Islet precursor cell (in vitro differentiated cells): Measurements from ENCODE around the gene EXOC3L4.
"Not testable (repeated sequence)": the region's sequence is repeated elsewhere in the genome, so short reads cannot be mapped to it uniquely, and the experiment has no call there.

Experiments used
- DNase-seq: peaks from one replicate; pipeline ENCODE4 v3.0.0-alpha.2; 2018

EXOC3L4 gene

GRCh38 chr14:103094406-103095209 is at the start of gene EXOC3L4:
TSS of gene EXOC3L4 (plus strand) at chr14:103094725. CDS start at chr14:103100220, 5,495 bp downstream.
- no peak for DNase-seq

- no peak for DNase-seq
Observed at GRCh38 chr14:103045371-103045869, 49.1 kb upstream of the EXOC3L4 start.

- DNase-seq = not testable (repeated sequence)
Observed at GRCh38 chr14:103047453-103047852, 47.1 kb upstream of the EXOC3L4 start.

GRCh38 chr14:103050935-103051334 is 43.6 kb upstream of the EXOC3L4 start:
- no peak for DNase-seq

GRCh38 chr14:103052407-103052806 is 42.1 kb upstream of the EXOC3L4 start:
- no peak for DNase-seq

GRCh38 chr14:103055695-103056094 is 38.8 kb upstream of the EXOC3L4 start:
- no peak for DNase-seq

- peak; percentile 91 for DNase-seq
Observed at GRCh38 chr14:103056322-103057027, 38.0 kb upstream of the EXOC3L4 start.

GRCh38 chr14:103057028-103057371 is 37.5 kb upstream of the EXOC3L4 start:
- DNase-seq = no peak

GRCh38 chr14:103057372-103058163 is 37.0 kb upstream of the EXOC3L4 start, which contains the start of gene CDC42BPB:
TSS of gene CDC42BPB (minus strand) at chr14:103057549. CDS start at chr14:103057173, 376 bp downstream.
- peak; percentile 95 for DNase-seq

- peak; percentile 75 for DNase-seq
Observed at GRCh38 chr14:103058164-103059055, 36.1 kb upstream of the EXOC3L4 start.

GRCh38 chr14:103059556-103059955 is 35.0 kb upstream of the EXOC3L4 start:
- no peak for DNase-seq

GRCh38 chr14:103061482-103061976 is 33.0 kb upstream of the EXOC3L4 start:
- no peak for DNase-seq

- no peak for DNase-seq
Observed at GRCh38 chr14:103064436-103064835, 30.1 kb upstream of the EXOC3L4 start.

- DNase-seq = no peak
Observed at GRCh38 chr14:103064978-103065377, 29.5 kb upstream of the EXOC3L4 start.

- no peak for DNase-seq
Observed at GRCh38 chr14:103065861-103066260, 28.7 kb upstream of the EXOC3L4 start.

GRCh38 chr14:103066399-103066798 is 28.1 kb upstream of the EXOC3L4 start:
- DNase-seq = no peak

- no peak for DNase-seq
Observed at GRCh38 chr14:103067231-103067954, 27.1 kb upstream of the EXOC3L4 start.

GRCh38 chr14:103068351-103069073 is 26.0 kb upstream of the EXOC3L4 start:
- no peak for DNase-seq

- no peak for DNase-seq
Observed at GRCh38 chr14:103070263-103070885, 24.2 kb upstream of the EXOC3L4 start.

- DNase-seq = no peak
Observed at GRCh38 chr14:103070971-103071542, 23.5 kb upstream of the EXOC3L4 start.
